Inferior parietal cortex (tissue), 1 donor: ENCODE measurements around the gene HSPB6.

Experiments
- DNase-seq: peaks from one replicate; pipeline ENCODE4 v3.0.0-alpha.2; 2016; ENCODE audit errors: extremely low spot score

HSPB6 gene

GRCh38 chr19:35746087-35746462, 10.8 kb downstream of the HSPB6 start:
- DNase-seq, result no peak

DNA sequence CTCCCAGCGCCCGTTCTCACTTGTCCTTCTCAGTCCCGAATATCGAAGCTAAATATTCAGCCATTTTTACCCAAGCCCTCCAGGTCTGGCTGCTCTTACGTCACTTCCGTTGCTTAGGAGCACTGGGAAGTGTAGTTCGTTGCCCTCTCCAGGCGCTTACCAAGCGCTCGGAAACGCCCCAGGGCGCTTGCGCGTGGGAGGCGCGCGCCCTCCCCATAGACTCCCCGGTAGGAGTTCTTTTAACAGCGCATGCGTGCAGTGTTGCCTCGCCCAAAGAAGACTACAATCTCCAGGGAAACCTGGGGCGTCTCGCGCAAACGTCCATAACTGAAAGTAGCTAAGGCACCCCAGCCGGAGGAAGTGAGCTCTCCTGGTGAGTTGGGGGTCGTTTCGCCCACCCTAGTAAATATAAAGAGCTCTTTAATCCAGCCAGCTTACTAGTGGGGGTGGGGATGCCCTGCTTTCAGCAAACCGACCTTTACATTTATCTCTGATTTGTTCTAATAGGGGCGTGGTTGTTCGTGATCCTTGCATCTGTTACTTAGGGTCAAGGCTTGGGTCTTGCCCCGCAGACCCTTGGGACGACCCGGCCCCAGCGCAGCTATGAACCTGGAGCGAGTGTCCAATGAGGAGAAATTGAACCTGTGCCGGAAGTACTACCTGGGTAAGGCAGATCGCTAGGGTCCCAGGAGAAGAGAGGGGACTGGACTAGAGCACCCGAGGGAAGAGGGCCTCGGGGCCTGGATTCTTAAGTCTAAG, 11.3 kb downstream of the HSPB6 start, which contains the start of the genes PSENEN and U2AF1L4:
PSENEN (plus strand) TSS at position 324 of the 759 bp plus-strand sequence; CDS start at position 604, 280 bp downstream.
U2AF1L4 (minus strand) TSS at position 91 of the 759 bp plus-strand sequence; CDS start at position 64, 27 bp downstream.
- peak; percentile 100 for DNase-seq

DNA sequence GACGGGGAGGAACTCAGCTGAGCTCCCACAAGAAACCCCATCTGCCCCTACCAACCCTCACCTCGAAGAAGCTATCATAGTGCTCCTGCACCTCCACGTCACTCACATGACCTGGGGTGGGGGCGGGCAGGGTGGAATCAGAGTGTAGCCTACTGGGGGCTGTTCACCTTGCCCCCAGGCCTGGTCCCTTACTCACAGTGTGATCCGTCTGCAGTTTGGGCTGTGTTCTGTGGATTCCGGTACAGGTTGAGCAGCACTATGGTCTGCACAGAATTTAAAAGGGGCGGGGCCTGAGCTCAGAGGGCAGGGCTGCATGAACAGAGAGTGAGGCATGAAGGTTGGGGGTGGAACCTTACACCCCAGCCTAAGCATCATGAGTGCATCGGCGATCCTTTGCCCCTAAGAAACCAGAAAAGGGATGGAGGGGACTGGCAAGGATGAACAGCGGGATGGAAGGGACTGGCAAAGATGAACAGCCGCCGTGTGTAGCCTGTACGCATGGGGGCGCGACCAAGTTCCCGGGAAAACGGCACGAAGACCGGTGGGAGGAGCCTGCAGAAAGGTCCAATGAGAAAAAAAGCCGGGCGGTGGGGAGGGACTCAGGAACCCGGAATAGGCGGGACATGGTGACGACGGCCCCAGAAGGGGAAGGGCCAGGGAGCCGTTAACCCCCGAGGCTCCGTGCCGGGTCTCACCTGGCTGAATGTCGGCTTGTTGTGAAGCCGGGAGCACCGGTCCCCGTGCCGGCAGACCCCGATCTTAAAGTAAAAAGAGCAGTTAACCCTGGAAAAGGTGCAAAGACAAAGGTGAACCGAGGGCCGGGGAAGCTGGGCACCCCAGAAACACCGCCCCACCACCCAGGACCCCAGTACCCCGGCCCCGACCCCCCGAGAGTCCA, 12.2 kb downstream of the HSPB6 start:
- DNase-seq, result peak; percentile 95

DNA sequence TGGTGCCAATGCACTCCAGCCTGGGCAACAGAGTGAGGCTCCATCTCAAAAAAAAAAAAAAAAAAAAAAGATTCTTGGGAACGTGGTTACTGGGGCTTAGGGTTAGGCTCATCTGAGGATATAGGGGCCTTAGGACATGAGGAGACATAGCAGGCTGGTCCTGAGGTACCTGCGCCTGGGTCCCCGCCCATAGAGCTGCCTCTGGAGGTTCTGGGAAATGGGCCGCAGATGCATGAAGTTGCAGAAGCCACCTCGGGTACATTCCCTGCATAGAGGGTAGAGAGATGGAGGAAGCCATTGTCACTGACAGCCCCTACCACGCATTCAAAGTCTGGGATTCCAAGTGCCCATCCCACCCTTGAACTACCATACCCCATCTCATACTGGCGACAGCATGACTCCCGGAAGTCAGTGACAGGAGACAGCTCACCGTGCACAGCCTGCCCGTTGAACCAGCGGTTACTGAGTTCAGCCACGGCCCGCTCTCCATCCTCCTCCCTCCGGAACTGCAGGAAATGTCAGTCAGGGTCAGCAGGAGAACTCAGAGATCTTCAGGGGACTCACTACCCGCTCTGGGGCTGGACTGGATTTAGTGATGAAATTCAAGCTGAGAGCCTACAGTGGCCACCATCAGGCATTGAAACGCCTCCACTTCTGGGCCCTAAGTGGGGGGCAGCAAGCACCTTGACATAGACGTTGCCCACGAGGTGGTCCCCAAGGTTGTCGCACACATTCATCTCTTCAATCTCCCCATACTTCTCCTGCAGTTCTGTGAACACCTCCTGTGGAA, 13.0 kb downstream of the HSPB6 start:
- no peak for DNase-seq

DNA sequence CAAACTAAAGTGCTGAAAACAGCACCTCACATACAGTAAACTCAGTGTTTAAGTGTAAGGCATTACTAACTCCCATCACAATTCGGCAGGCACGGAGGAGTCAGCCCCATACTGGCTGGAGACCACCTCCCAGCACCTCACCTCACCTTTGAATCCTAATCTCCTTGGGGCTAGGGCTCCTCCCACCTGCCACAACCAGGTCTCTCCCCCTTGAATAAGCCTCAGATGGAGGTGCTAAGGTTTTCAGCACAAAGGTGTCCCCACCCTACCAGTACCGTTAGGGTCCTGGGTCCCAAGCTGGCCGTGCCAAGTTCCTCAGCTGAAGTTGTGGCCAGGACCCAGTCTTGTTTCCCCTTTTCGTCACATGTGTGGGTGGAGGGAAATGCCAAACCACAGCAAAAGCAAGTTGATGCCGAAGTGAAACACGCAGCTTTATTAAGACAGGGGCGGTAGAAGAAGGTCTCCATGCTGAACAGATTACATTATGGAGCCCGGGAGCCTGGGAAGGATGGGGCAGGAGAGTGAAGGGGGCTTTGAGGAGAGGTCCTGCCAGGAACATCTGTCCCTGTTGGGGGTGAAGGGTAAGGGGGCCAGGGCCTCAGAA, 14.6 kb downstream of the HSPB6 start, which contains the start of gene IGFLR1:
IGFLR1 (minus strand) TSS at position 332 of the 604 bp plus-strand sequence. CDS start 1,272 bp downstream, outside the sequence.
- no peak for DNase-seq

- DNase-seq, result no peak
Measured at GRCh38 chr19:35741203-35741515, 15.7 kb downstream of the HSPB6 start.

GRCh38 chr19:35740423-35741202, 16.2 kb downstream of the HSPB6 start:
- DNase-seq, result peak; percentile 96

DNA sequence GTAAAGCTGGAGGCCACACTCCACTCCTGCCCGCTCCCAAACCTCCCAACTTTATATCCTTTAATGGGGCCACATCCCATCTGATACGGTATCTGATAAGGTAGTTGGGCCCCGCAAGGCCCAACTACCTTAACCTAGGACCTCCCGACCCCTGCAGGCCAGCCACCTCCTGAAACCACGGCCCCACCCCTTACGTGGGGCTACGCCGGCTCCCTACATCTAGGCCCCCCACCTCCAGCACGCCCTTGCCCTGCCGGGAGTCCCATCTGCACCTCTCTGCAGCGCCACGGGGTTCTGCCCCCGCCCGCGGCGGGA, 16.8 kb downstream of the HSPB6 start:
- no peak for DNase-seq

GRCh38 chr19:35739275-35740107, 17.3 kb downstream of the HSPB6 start:
- no peak for DNase-seq

DNA sequence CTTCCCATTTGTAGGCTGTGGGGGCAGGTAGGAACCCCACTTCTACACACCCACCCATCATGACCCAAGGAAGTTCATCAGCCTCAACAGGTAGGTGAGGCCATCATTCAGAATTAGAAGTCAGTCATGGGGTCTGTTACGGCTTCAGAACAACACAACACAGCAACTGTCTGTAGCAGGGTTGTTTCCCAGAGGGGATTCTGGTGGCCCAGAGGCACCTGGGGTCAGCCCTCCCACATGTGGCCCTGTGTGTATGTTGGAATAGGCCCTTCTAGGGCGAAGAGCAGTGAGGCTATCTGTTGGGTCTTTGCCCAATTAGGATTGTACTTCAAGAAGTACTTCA, 18.0 kb downstream of the HSPB6 start:
- DNase-seq, result no peak

DNA sequence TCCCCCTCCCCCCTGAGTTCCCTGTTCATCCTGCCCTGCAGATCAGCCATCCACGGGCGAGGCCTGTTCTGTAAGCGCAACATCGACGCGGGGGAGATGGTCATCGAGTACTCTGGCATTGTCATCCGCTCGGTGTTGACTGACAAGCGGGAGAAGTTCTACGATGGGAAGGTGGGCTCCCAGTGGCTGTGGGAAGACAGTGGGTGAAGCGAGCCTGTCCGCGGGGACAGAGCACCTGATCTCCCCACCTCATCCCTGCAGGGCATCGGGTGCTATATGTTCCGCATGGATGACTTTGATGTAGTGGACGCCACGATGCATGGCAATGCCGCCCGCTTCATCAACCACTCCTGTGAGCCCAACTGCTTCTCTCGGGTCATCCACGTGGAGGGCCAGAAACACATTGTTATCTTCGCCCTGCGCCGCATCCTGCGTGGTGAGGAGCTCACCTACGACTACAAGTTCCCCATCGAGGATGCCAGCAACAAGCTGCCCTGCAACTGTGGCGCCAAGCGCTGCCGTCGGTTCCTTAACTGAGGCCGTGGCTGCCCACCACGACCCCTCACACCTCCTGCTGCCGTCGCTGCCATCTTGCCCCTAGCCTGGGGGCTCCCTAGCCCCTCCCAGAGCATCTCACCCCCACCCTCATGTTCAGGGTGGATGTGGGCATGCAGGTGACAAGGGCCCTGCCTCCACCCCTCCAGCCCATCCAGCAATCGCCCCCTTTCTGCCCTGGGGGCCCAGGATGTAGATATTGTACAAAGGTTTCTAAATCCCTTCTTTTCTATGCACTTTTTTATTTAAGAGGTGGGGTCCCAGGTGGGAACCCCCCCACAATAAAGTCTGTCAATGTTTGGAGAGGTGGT, 18.6 kb downstream of the HSPB6 start:
- no peak for DNase-seq

- DNase-seq, result no peak
Measured at GRCh38 chr19:35736913-35737886, 19.6 kb downstream of the HSPB6 start.

- no peak for DNase-seq
Measured at GRCh38 chr19:35734889-35735288, 21.9 kb downstream of the HSPB6 start.

GRCh38 chr19:35734273-35734672, 22.6 kb downstream of the HSPB6 start:
- DNase-seq, result no peak

DNA sequence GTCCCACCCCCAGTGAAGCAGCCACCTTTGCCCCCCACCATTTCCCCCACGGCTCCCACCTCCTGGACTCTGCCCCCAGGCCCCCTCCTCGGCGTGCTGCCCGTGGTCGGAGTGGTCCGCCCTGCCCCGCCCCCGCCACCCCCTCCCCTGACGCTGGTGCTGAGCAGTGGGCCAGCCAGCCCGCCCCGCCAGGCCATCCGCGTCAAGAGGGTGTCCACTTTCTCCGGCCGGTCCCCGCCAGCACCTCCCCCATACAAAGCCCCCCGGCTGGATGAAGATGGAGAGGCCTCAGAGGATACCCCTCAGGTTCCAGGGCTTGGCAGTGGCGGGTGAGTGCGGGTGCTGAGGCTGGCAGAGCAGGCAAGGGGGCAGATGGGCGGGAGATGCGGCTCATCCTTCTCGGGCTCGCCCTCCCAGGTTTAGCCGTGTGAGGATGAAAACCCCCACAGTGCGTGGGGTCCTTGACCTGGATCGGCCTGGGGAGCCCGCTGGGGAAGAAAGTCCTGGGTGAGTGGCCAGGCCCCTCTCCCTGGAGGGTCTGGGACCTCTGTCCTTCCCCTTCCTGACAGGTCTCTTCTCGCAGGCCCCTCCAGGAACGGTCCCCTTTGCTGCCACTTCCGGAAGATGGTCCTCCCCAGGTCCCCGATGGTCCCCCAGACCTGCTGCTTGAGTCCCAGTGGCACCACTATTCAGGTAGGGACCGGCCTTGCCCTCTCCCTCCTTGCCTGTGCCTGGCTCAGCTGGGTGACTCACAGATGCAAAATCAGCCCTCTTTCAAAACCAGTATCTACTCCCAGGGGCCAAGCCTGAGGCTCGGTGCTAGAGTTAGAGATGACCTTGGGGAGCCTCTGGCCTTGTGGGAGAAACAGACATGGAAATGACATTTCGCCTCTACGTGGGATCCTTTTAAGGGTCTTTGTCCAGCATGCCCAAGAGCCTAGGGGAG, 23.4 kb downstream of the HSPB6 start:
- no peak for DNase-seq

DNA sequence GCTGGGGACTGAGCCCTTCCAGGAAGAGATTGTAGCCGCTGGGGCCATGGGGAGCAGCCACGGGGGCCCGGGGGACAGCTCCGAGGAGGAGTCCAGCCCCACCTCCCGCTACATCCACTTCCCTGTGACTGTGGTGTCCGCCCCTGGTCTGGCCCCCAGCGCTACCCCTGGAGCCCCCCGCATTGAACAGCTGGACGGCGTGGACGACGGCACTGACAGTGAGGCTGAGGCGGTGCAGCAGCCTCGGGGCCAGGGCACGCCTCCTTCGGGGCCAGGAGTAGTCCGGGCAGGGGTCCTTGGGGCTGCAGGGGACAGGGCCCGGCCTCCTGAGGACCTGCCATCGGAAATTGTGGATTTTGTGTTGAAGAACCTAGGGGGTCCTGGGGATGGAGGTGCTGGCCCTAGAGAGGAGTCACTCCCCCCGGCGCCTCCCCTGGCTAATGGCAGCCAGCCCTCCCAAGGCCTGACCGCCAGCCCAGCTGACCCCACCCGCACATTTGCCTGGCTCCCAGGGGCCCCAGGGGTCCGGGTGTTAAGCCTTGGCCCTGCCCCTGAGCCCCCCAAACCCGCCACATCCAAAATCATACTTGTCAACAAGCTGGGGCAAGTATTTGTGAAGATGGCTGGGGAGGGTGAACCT, 24.2 kb downstream of the HSPB6 start:
- DNase-seq, result no peak
